SJCRH30 (cell line): Measurements from ENCODE around the gene ACER2. TPM values are rescaled to one million over a fixed set of nuclear protein-coding genes. Genes with fewer than 3 reads are reported as not detected.
A peak's percentile ranks its signal among the peaks of the same experiment; 100 is the strongest.
"Not testable (repeated sequence)": the region's sequence is repeated elsewhere in the genome, so short reads cannot be mapped to it uniquely, and the experiment has no call there.

Experiments used
- DNase-seq, 2 experiments: peaks; one replicate each; pipeline ENCODE4 v3.0.0-alpha.2; 2015 to 2020
- H3K27ac ChIP-seq: fragments of 250-450 bp; sonication (Bioruptor Pico); 2 replicates; pipeline ENCODE4 v1.5.1; 2020; ENCODE audit warnings: mild to moderate bottlenecking, moderate library complexity
- H3K27me3 ChIP-seq: fragments of 250-450 bp; sonication (Bioruptor Pico); 2 replicates; pipeline ENCODE4 v1.5.1; 2020; ENCODE audit warnings: mild to moderate bottlenecking, moderate library complexity
- H3K36me3 ChIP-seq: fragments of 250-450 bp; sonication (Bioruptor Pico); 2 replicates; pipeline ENCODE4 v1.5.1; 2020; ENCODE audit warnings: mild to moderate bottlenecking, moderate library complexity
- H3K4me1 ChIP-seq: fragments of 250-450 bp; sonication (Bioruptor Pico); 2 replicates; pipeline ENCODE4 v1.5.1; 2020; ENCODE audit warnings: mild to moderate bottlenecking, moderate library complexity
- H3K4me3 ChIP-seq: fragments of 250-450 bp; sonication (Bioruptor Pico); 2 replicates; pipeline ENCODE4 v1.5.1; 2020; ENCODE audit warnings: mild to moderate bottlenecking, moderate library complexity
- H3K9me3 ChIP-seq: fragments of 250-450 bp; sonication (Bioruptor Pico); replicated peaks from 2 replicates; pipeline ENCODE4 v1.5.1; 2020; ENCODE audit warnings: mild to moderate bottlenecking, moderate library complexity
- total RNA-seq: library from RNA; depleted of rRNA; stranded (reverse); fragments of >200 nt; shearing (Covaris generic); gene quantifications from 2 replicates; pipeline ENCODE4 v1.2.3, GENCODE V29; 2014; rRNA removed

ACER2 gene
- 0.43 and 0.58 TPM in 2 replicates for total RNA-seq

DNA sequence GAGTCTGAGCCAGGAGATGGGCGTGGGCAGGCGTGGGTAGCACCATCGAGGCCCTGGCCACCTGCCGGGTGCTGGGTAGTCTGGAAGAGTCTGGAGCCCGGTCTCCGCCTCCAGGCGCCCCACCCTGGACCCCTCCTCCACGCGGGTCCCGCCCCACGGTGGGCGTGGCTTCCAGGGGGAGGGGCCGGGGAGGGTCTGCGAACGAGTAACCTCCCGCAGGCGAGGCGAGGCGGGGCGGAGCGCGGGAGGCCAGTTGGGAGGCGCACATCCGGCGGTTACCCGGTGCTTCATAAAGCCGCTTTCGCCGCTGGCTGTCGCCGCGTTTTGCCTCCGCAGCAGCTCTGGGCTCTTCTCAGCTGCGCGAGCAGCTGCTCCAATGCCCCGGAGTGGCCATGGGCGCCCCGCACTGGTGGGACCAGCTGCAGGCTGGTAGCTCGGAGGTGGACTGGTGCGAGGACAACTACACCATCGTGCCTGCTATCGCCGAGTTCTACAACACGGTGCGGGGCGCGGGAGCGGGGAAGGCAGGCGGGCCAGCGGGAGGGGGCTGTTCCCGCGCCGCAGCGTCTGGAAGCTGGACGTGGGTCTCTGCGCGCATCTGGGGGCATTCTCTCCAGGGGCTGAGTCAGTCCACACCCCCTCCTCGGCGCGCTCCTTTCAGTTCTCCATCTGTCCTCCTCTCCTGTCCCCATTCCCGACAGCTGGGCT is at the start of gene ACER2:
Gene ACER2 (plus strand): TSS at position 317 of the 708 bp plus-strand sequence. CDS start 76 bp downstream, at position 393.
- DNase-seq, result peak; percentile 93
- no peak within 1 kb of the TSS for H3K27ac ChIP-seq
- H3K9me3 ChIP-seq, result no peaks in the 10 kb centered on the region

DNA sequence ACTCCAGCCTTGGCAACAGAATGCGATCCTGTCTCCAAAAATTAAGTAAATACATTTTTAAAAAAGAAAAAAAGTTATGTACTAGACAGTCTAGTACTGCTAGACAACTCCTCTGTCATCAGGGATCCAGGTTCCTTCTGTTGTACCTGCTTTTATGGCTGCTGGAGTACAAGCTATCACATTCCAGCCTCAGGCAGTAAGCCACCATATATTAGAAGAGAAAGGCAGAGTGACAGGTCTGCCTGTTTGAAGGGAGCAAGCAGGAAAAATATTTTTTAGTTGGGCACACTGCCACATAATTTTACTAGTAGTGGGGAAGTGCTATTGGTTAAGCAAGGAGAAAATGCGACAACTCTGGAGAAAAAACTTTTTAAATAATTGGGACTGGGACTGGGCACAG is 39.7 kb upstream of the ACER2 start:
- H3K36me3 ChIP-seq, result peaks cover 8% of the 10 kb centered on the region
- H3K9me3 ChIP-seq, result no peaks in the 10 kb centered on the region
- no peak for DNase-seq
- no peak overlapping the region for H3K27ac ChIP-seq
- no peaks in the 10 kb centered on the region for H3K27me3 ChIP-seq
- H3K4me3 ChIP-seq, result no peak overlapping the region
- no peaks in the 10 kb centered on the region for H3K4me1 ChIP-seq

More for the DNA sequence above, at the start of gene ACER2:
- H3K27me3 ChIP-seq, result no peaks in the 10 kb centered on the region
- H3K36me3 ChIP-seq, result no peaks in the 10 kb centered on the region
- peaks cover 5% of the 10 kb centered on the region for H3K4me1 ChIP-seq
- peak within 1 kb of the TSS; percentile 62 for H3K4me3 ChIP-seq

DNA sequence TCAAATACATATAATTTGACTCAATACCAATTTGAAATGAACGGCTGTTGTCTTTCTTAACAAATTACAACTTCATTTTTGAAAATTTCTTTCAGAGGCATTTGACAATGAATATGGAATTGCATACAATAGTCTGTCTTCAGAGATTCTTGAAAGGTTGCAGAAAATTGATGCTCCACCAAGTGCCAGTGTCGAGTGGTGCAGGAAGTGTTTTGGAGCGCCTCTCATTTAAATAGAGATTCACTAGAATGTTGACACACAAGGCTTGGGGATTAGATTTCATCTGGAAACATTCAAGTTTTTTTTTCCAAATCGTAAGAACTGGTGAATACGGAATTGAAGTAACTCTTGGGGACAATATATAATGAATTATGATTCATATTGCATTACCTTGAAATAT is 36.9 kb upstream of the ACER2 start:
- H3K36me3 ChIP-seq, result peaks cover 36% of the 10 kb centered on the region
- no peak overlapping the region for H3K27ac ChIP-seq
- no peak overlapping the region for H3K4me3 ChIP-seq
- no peak for DNase-seq
- H3K27me3 ChIP-seq, result no peaks in the 10 kb centered on the region
- H3K4me1 ChIP-seq, result no peaks in the 10 kb centered on the region
- H3K9me3 ChIP-seq, result no peaks in the 10 kb centered on the region

DNA sequence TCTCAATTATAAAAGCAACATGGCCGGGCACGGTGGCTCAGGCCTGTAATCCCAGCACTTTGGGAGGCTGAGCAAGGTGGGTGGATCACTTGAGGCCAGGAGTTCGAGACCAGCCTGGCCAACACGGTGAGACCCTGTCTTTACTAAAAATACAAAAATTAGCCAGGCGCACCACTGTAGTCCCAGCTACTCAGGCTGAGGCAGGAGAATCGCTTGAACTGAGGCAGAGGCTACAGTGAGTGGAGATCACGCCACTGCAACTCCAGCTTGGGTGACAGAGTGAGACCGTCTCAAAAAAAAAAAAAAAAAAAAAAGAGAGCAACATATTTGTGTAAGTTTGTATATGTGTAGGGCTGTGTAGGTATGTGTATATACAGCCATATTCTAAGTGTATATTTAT is 36.2 kb upstream of the ACER2 start:
- no peak for DNase-seq
- no peak overlapping the region for H3K27ac ChIP-seq
- H3K9me3 ChIP-seq, result no peaks in the 10 kb centered on the region
- peaks cover 42% of the 10 kb centered on the region for H3K36me3 ChIP-seq
- no peaks in the 10 kb centered on the region for H3K4me1 ChIP-seq
- H3K4me3 ChIP-seq, result no peak overlapping the region
- H3K27me3 ChIP-seq, result no peaks in the 10 kb centered on the region

- Histone ChIP-seq H3K4me3 (no peak overlapping the region), H3K36me3 (peaks cover 52% of the 10 kb centered on the region), H3K27me3 (no peaks in the 10 kb centered on the region), H3K9me3 (no peaks in the 10 kb centered on the region), H3K4me1 (no peaks in the 10 kb centered on the region), H3K27ac (no peak overlapping the region)
- DNase-seq, result no peak
These were observed 35.3 kb upstream of the ACER2 start for GRCh38 chr9:19373527-19373926.

DNA sequence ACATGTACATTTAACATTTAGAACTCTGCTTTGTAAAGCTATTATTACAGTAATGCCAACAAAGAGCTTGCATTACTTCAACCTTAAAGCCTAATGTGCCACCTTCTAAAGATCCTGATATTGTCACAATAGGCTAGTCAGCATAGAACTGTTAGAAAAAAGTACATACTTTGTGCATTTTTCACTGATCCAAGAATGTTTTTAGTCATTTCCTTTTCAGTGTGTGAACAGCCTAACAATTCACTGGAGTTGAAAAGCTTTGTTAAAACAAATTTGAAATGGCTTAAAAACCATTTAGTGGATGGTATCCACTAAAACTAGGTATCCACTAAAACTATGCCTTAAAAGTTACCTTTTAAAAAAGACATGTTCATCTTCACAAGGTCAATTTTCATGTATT is 33.3 kb upstream of the ACER2 start:
- Histone ChIP-seq H3K9me3 (no peaks in the 10 kb centered on the region), H3K27ac (no peak overlapping the region), H3K36me3 (peaks cover 62% of the 10 kb centered on the region), H3K27me3 (no peaks in the 10 kb centered on the region), H3K4me1 (no peaks in the 10 kb centered on the region), H3K4me3 (no peak overlapping the region)
- no peak for DNase-seq

- H3K4me3 ChIP-seq, result no peak overlapping the region
- no peaks in the 10 kb centered on the region for H3K4me1 ChIP-seq
- H3K36me3 ChIP-seq, result peaks cover 62% of the 10 kb centered on the region
These were observed 31.9 kb upstream of the ACER2 start for GRCh38 chr9:19376931-19377330.

DNA sequence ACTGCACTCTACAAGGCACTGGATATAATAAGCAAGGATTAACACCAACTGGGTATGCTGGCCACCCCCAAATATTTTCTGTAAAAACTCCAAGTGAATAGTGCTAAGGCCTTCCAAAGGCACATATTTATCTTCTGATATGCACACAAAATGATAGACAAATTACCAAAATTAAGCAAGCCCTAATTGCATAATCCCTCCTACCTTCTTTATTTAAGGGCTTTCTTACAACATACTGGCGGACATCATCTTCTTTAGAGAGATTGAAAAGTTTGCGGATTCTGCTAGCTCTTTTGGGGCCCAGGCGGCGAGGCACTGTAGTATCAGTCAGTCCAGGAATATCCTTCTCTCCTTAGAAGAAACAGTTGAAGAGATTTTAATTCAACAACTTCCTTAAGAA is 30.6 kb upstream of the ACER2 start:
- DNase-seq, result no peak
- Histone ChIP-seq H3K36me3 (peaks cover 62% of the 10 kb centered on the region), H3K4me3 (peak overlapping the region; percentile 77), H3K4me1 (no peaks in the 10 kb centered on the region), H3K9me3 (no peaks in the 10 kb centered on the region), H3K27ac (no peak overlapping the region), H3K27me3 (no peaks in the 10 kb centered on the region)

More at GRCh38 chr9:19376931-19377330, 31.9 kb upstream of the ACER2 start:
- no peaks in the 10 kb centered on the region for H3K9me3 ChIP-seq
- no peaks in the 10 kb centered on the region for H3K27me3 ChIP-seq
- no peak overlapping the region for H3K27ac ChIP-seq
- no peak for DNase-seq

DNA sequence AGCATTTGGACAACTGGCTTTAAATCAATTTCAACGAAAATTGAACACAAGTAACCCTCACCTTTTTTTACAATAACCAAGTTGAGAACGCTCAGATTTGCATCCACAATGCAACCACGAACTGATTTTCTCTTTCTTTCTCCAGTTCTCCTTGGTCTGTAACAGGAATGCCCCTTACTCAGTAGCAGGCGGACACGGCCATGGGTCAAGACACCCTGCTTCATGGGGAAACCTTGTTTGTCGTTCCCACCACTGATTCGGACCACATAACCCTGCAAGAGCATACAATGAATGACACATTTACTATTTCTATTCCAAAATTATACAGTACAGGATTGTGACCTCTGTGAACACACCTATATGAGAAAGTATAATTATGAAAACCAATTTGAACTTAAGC is 30.2 kb upstream of the ACER2 start:
- Histone ChIP-seq H3K4me1 (no peaks in the 10 kb centered on the region), H3K4me3 (peak overlapping the region; percentile 77), H3K27ac (no peak overlapping the region; the same call in 1 of the 2 replicates), H3K36me3 (peaks cover 59% of the 10 kb centered on the region), H3K9me3 (no peaks in the 10 kb centered on the region), H3K27me3 (no peaks in the 10 kb centered on the region)
- DNase-seq, result no peak

DNA sequence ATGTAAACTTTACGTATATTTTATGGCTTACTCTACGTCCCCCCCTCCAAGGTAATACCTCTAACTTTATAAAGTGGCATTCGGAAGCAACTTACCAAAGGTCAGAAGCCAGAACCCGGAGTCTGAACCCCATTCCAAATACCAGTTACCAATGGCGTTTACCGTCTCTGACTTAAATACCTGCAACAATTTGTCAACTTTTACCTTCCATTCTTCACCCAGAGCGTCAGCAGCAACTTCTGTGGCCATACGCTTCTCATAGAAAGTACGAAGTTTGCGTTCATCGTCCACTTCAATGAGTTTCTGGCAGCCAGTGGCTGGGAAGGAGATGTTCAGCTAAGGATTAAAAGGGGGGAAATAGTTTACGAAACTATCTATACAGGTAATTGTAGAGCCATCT is 29.5 kb upstream of the ACER2 start:
- no peak for DNase-seq
- H3K4me1 ChIP-seq, result no peaks in the 10 kb centered on the region
- H3K4me3 ChIP-seq, result peak overlapping the region; percentile 77
- H3K27me3 ChIP-seq, result no peaks in the 10 kb centered on the region
- no peaks in the 10 kb centered on the region for H3K9me3 ChIP-seq
- H3K27ac ChIP-seq, result peak overlapping the region; percentile 87
- H3K36me3 ChIP-seq, result peaks cover 53% of the 10 kb centered on the region

DNA sequence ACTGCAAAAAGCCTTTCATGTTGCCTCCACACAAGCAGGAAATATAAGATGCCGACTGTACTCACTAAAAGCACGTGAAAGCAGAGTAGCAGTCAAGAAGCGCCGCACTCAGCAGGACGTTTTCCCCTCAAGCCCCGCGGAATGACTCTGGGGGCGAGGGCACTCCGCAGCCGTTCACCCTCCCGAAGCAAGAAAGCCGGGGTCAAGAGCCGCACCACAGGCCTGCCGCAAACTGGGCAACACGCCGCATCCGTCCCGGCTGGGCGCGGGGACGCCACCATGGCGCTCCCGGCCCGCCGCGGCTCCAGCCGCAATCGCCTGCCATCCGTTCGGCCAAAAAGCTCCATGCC is 29.1 kb upstream of the ACER2 start:
- Histone ChIP-seq H3K27me3 (no peaks in the 10 kb centered on the region), H3K36me3 (peaks cover 49% of the 10 kb centered on the region)
- DNase-seq, result peak in 1 of 2 experiments; percentile 10

GRCh38 chr9:19380826-19381075 is 28.1 kb upstream of the ACER2 start:
- peak overlapping the region; percentile 77 for H3K4me3 ChIP-seq
- H3K27ac ChIP-seq, result peak overlapping the region; percentile 87; the same call in 1 of the 2 replicates
- no peak for DNase-seq
- H3K27me3 ChIP-seq, result no peaks in the 10 kb centered on the region
- peaks cover 38% of the 10 kb centered on the region for H3K36me3 ChIP-seq
- no peaks in the 10 kb centered on the region for H3K9me3 ChIP-seq
- H3K4me1 ChIP-seq, result no peaks in the 10 kb centered on the region

More for the DNA sequence above, 29.1 kb upstream of the ACER2 start:
- H3K27ac ChIP-seq, result peak overlapping the region; percentile 87
- peak overlapping the region; percentile 77 for H3K4me3 ChIP-seq
- H3K9me3 ChIP-seq, result no peaks in the 10 kb centered on the region
- no peaks in the 10 kb centered on the region for H3K4me1 ChIP-seq

DNA sequence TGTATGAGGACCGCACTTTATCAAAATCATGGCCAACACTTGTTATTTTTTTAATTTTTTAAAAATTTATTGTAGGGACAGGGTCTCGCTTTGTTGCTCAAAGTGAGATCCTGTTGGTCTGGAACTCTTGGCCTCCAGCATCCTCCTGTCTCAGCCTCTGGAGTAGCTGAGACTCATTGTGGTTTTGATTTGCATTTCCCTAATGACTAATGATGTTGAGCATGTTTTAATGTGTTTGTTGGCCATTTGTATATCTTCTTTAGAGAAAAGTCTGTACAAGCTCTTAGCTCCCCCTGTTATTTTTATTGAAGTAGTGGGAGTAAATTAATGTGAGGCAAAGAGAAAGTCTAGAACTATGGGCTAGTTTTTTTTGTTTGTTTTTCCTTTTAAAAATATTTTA is 27.2 kb upstream of the ACER2 start:
- no peaks in the 10 kb centered on the region for H3K4me1 ChIP-seq
- H3K27ac ChIP-seq, result no peak overlapping the region
- H3K27me3 ChIP-seq, result no peaks in the 10 kb centered on the region
- peaks cover 29% of the 10 kb centered on the region for H3K36me3 ChIP-seq
- no peak for DNase-seq
- no peak overlapping the region for H3K4me3 ChIP-seq
- no peaks in the 10 kb centered on the region for H3K9me3 ChIP-seq

DNA sequence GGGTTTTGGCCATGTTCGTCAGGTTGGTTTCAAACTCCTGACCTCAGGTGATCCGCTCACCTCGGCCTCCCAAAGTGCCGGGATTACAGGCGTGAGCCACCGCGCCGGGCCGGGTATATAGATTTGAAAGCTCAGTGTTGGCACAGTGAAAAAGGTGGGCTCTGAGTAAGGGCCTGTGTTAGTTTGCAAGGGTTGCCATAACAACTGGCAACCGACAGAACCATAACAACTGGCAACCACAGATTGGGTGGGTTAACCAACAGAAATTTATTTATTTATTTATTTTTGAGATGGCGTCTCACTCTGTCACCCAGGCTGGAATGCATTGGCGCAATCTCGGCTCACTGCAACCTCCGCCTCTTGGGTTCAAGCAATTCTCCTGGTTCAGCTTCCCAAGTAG is 23.6 kb upstream of the ACER2 start:
- not testable (repeated sequence) for H3K27ac ChIP-seq, H3K36me3 ChIP-seq, H3K4me3 ChIP-seq, DNase-seq, H3K4me1 ChIP-seq, H3K9me3 ChIP-seq, H3K27me3 ChIP-seq

DNA sequence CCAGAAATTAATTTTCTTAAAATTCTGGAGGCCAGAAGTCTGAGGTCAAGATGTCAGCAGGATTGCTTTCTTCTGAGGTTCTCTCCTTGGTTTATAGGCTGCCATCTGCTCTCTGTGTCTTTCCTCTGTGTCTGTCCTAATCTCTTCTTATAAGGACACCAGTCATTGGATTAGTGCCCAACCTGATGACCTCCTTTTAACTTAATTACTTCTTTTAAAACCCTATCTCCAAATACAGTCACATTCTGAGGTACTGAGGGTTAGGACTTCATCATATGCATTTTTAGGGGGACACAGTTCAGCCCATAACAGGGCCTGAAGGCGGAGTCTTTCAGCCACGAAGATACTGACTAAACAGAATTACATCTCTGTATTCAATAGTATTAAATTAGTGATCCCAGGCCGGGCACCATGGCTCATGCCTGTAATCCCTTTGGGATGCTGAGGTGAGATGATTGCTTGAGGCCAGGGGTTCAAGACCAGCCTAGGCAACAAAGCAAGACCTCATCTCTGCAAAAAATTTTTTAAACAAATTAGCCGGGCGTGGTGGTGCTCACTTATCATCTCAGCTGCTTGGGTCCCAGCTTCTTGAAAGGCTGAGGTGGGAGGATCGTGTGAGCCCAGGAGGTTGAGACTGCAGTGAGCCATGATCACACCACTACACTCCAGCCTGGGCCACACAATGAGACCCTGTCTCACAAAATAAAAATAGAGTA is 22.9 kb upstream of the ACER2 start:
- no peaks in the 10 kb centered on the region for H3K9me3 ChIP-seq
- H3K36me3 ChIP-seq, result no peaks in the 10 kb centered on the region
- no peaks in the 10 kb centered on the region for H3K4me1 ChIP-seq
- no peak for DNase-seq
- no peak overlapping the region for H3K27ac ChIP-seq
- no peaks in the 10 kb centered on the region for H3K27me3 ChIP-seq
- no peak overlapping the region for H3K4me3 ChIP-seq
